Measurements from ENCODE around the gene ANXA10. TPM values are rescaled to one million over a fixed set of nuclear protein-coding genes. Genes with fewer than 3 reads are reported as not detected.

The ANXA10 gene
- total and polyA plus RNA-seq, 2 of the 4 experiments (the other 2 are of a cell fraction), result 0.44 to 0.72 TPM

- H3K36me3 ChIP-seq (ENCODE audit: control insufficient read depth, insufficient read depth, low read length), result no peaks in the 10 kb centered on the region
- no peak overlapping the region for H3K27ac ChIP-seq (ENCODE audit: insufficient read depth, low read length)
- ChIA-PET CTCF (interaction anchor here (0.7 kb wide), 1 partner anchor 18 kb away, joined by 3 read pairs; no protein-coding TSS in a partner anchor), POLR2A (ENCODE audit: unreplicated experiment) (no interaction called here)
- H3K56ac ChIP-seq (ENCODE audit: extremely low read depth, insufficient read depth, low read length), result no peak overlapping the region
- no CpG with 5 or more reads among the region's 1 CpG for WGBS, 2 experiments (ENCODE audit: extremely low coverage in 2 of 2, insufficient read length in 1 of 2)
- H3K79me1 ChIP-seq (ENCODE audit: low read depth in 1 of 2, low read length in 2 of 2), result no peaks in the 10 kb centered on the region
- no peak overlapping the region for H3K4me3 ChIP-seq (ENCODE audit: insufficient read depth, low read depth, low read length)
- H3K9me1 ChIP-seq (ENCODE audit: insufficient read depth, low read length), result no peaks in the 10 kb centered on the region
- H2BK5ac ChIP-seq (ENCODE audit: low read depth, low read length, poor library complexity, severe bottlenecking), result no peak overlapping the region
- no TSS peak for BruUV-seq (replicated peaks)
- no peak overlapping the region for H3K18ac ChIP-seq (ENCODE audit: low read depth, low read length)
- no peak overlapping the region for H3K4me2 ChIP-seq (ENCODE audit: low read depth, low read length)
- H3K27me3 ChIP-seq (ENCODE audit: control insufficient read depth, insufficient read depth, low read length), result no peaks in the 10 kb centered on the region
- H2AK5ac ChIP-seq (ENCODE audit: low read depth, low read length), result no peak overlapping the region
- H3K4me1 ChIP-seq (ENCODE audit: control insufficient read depth, insufficient read depth, low read length), result no peaks in the 10 kb centered on the region
- no peak overlapping the region for H3K9ac ChIP-seq (ENCODE audit: low read depth, low read length)
- no peak overlapping the region for H4K5ac ChIP-seq (ENCODE audit: low read depth, low read length)
- no peak overlapping the region for H4K8ac ChIP-seq (ENCODE audit: low read depth in 2 of 2, low read length in 2 of 2)
- no peak overlapping the region for H4K91ac ChIP-seq (ENCODE audit: insufficient read depth, low read depth, low read length)
- in situ Hi-C loops (cut with MboI; ENCODE audit: low sequenced_read_pairs) (no loop called here), intact Hi-C loops (cut with micrococcal nuclease) (no loop called here), dilution Hi-C loops (cut with HindIII; ENCODE audit: low sequenced_read_pairs, unreplicated experiment) (no loop called here)
- H3K9me3 ChIP-seq (ENCODE audit: control insufficient read depth, insufficient read depth, low read length), result no peaks in the 10 kb centered on the region
- no peak overlapping the region for H2BK120ac ChIP-seq (ENCODE audit: low read depth, low read length)
- H2BK15ac ChIP-seq (ENCODE audit: low read depth, low read length), result no peak overlapping the region
- H4K20me1 ChIP-seq (ENCODE audit: insufficient read depth, low read length), result no peaks in the 10 kb centered on the region
- peak; percentile 72 for DNase-seq
- H2BK20ac ChIP-seq (ENCODE audit: low read depth, low read length), result no peak overlapping the region
- H3K14ac ChIP-seq (replicated peaks; ENCODE audit: low read depth, low read length), result no peak overlapping the region
- H3K23ac ChIP-seq (ENCODE audit: low read depth, low read length), result no peak overlapping the region
- no peak for TF ChIP-seq MAZ (IDR thresholded peaks at IDR 0.05; ENCODE audit: borderline replicate concordance, low read depth, low read length)
- no peak for TF ChIP-seq BHLHE40 (IDR thresholded peaks at IDR 0.05; ENCODE audit: low read depth, low read length)
- TF ChIP-seq RAD21 (IDR thresholded peaks at IDR 0.05; ENCODE audit: low read length), result no peak
- no peak for TF ChIP-seq SMC3 (IDR thresholded peaks at IDR 0.05; ENCODE audit: low read depth, low read length)
- TF ChIP-seq CHD1 (IDR thresholded peaks at IDR 0.05; ENCODE audit: low read depth, low read length), result no peak
- no peak for TF ChIP-seq RCOR1 (IDR thresholded peaks at IDR 0.05; ENCODE audit: insufficient replicate concordance, low read length)
- no peak for TF ChIP-seq USF2 (IDR thresholded peaks at IDR 0.05; ENCODE audit: low read depth, low read length)
- no peak for TF ChIP-seq RFX5 (IDR thresholded peaks at IDR 0.05; ENCODE audit: low read depth, low read length)
- TF ChIP-seq ELK1 (IDR thresholded peaks at IDR 0.05; ENCODE audit: borderline replicate concordance, low read depth, low read length), result no peak
- no peak for TF ChIP-seq POLR2A (IDR thresholded peaks at IDR 0.05; ENCODE audit: low read depth, low read length)
- no peak for TF ChIP-seq CTCF (conservative IDR thresholded peaks at IDR 0.05; ENCODE audit: low read depth, low read length)
- TF ChIP-seq MAFK (IDR thresholded peaks at IDR 0.05; ENCODE audit: low read depth, low read length), result no peak
- no peak for TF ChIP-seq FOS (IDR thresholded peaks at IDR 0.05; ENCODE audit: low read depth, low read length)
- no peak for TF ChIP-seq MXI1 (IDR thresholded peaks at IDR 0.05; ENCODE audit: borderline replicate concordance, low read depth, low read length)
- no peak overlapping the region for H3K4ac ChIP-seq (ENCODE audit: low read depth, low read length)
- H2AK9ac ChIP-seq (replicated peaks; ENCODE audit: low read depth, low read length, poor library complexity), result no peak overlapping the region
- H2AFZ ChIP-seq (replicated peaks; ENCODE audit: low read length, poor library complexity), result no peak overlapping the region
- ATAC-seq (ENCODE audit: low read depth), result peak; percentile 49; the same call in 1 of the 2 replicates
Measured at GRCh38 chr4:168059251-168059650, 33.1 kb upstream of the ANXA10 start.
